Cerebellar nuclear complex (tissue), 1 donor: ENCODE data around the gene RAD51B.

ENCODE experiments used
- DNase-seq, 2 experiments: peaks; one replicate each; lab custom pipeline; 2025; lab: John Stamatoyannopoulos, UW

The RAD51B gene

DNA sequence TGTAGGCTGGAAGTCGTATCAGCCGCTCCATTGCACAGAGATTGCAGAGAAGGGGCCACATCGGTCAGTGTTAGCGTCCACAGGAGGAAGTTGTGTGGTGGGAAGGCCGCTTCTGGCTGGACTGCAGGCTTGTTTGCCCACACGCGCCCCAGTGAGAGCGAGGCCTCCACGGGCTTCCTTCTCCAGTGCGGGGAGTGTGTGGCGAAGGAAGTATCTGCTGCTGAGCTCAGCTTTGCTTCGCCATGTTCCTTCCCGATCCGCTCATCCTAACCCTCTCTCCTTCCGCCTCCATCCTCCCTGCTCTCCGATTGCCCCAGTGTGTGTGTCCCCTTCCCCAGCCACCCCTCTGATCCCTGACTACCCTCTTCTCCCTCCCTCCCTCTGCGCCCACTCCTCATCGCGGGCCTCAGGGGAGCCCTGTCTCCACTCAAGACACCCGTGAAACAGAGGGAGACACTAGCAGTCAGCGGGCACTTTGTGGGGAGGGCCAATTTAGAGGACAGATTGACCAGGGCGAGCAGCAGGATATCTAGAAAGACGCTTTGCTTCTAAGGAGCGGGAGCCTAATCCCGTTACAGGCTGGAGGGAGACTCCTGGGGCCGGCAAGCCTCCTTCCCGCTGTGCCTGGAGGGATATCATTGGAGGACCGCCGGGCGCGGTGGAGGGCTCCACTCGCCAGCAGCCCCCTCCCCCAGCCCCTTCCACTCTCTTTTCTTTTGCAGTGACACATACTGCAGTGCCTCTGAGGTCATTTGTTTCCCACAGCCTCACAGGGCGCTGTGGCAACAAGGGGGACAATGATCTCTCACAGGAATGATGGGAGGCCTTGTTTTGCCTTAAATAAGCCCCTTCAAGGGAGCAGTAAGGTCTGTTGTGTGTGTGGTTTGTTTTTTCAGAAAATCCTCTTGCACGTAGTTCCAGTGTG, 544.5 kb downstream of the RAD51B start:
- no peak for DNase-seq

- DNase-seq = no peak
These were observed 545.2 kb downstream of the RAD51B start for GRCh38 chr14:68364792-68365192.

- DNase-seq = no peak
These were observed 545.6 kb downstream of the RAD51B start for GRCh38 chr14:68365228-68365627.

- DNase-seq = no peak
These were observed 547.1 kb downstream of the RAD51B start for GRCh38 chr14:68366656-68367055.

- DNase-seq = no peak
These were observed 548.0 kb downstream of the RAD51B start for GRCh38 chr14:68367536-68367935.

GRCh38 chr14:68368850-68369249, 549.3 kb downstream of the RAD51B start:
- no peak for DNase-seq

- no peak for DNase-seq
These were observed 549.9 kb downstream of the RAD51B start for GRCh38 chr14:68369281-68370056.

DNA sequence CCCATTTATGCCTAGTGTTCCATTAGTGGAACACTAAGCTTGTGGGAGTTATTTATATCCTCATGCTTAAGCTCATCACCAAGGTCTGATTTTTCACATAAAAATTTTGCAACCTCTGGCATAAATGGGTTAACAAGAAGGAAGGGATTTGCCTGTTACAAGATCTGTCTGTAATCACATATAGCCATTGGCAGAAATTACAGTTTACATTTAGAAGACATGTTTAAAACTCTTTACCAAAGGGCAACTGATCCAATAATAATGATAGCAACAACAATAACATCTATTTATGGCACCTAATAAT, 550.4 kb downstream of the RAD51B start:
- no peak for DNase-seq

DNA sequence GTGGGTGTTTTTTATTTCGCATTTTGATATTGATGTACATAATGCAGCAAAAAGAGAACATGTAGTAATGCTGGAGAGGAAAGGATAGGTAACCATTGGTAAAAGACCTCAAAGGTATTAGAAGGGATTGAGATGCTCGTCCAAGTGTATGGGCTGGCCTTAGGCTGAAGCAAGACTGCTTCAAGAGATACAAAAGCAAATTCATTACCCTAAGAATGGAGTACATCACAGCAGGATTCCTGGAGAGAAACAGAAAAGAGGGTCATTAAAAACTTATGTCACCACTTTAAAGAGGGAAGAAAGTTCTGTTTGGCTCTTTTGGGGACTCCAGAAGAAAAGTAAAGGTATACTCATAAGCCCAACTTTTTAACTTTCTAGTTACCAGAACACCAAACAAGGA, 552.8 kb downstream of the RAD51B start:
- DNase-seq = no peak

DNA sequence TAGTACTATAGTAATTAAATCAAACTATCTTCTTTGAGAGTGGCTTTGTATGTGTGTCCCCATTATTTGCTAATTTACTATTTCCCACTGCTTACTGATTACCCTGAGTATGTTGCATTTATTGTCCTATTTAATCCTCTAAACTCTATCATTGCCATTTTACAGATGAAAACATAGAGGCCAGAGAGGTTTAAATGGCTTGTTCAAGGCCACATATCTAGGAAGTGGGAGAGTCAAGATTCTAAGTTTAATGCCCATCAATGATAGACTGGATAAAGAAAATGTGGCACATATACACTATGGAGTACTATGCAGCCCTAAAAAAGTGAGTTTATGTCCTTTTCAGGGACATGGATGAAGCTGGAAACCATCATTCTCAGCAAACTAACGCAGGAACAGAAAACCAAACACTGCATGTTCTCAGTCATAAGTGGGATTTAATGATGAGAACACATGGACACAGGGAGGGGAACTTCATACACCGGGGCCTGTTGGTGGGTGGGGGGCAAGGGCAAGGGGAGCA, 553.6 kb downstream of the RAD51B start:
- no peak for DNase-seq

- no peak for DNase-seq
These were observed 554.4 kb downstream of the RAD51B start for GRCh38 chr14:68373847-68374444.

DNA sequence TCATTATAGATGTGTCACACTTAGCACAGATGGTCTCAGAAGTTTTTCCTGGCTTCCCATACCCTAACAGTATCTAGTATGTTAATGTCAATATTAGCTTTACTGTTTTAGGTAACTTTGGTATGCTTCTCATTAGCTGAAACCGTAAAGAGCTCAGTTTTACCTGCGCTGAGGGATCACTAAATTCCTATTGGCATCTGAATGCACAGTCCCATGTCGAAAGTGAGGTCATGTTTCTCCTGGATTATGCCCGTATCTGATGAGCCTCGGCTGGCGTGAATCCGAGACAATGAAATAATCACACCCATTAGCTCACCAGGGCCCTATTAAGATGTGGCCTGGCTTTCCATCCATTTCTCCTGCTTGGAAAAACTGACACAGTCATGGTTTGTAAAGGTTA, 555.1 kb downstream of the RAD51B start:
- DNase-seq = no peak

DNA sequence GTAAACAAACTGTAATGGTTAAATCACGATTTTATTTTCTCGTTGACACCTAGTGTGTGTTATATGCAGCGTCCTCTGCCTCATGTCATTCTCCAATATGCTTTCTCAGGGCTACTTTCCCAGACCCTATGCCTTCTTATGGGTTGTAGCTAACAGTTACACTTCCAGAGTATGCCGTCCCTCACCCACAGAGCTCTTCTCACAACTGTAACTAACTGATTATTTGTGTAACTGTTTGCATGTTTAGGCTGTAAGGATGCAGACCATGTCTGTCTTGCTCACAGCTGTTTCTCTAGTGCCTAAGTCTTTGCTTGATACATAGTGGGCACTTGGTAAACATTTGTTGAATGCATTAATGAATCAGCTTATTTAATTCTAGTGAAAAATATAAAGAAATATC, 555.8 kb downstream of the RAD51B start:
- DNase-seq = no peak

- DNase-seq = no peak
These were observed 556.6 kb downstream of the RAD51B start for GRCh38 chr14:68376067-68376779.

GRCh38 chr14:68377006-68377405, 557.4 kb downstream of the RAD51B start:
- DNase-seq = no peak

GRCh38 chr14:68377459-68377858, 557.9 kb downstream of the RAD51B start:
- DNase-seq = no peak

- no peak for DNase-seq
These were observed 560.1 kb downstream of the RAD51B start for GRCh38 chr14:68379510-68380328.

DNA sequence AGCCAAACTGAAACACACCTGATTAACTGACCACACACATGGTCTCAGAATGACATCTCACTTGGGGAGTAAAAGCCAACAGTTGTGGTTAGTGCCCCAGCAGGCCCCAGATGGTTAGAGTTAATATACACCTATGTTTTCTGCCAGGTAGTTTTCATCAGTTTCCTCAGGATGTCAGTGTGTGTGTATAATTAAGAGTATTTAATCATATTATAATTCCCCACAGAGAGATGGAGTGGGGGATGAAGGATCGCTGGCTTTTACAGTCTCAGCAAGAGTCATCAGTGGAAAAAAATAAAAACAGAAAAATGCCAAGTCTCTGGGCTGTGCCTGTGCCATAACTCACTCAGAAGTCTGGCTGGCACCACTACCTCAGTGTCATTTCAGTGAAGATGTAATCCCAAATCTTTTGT, 560.8 kb downstream of the RAD51B start:
- no peak for DNase-seq

DNA sequence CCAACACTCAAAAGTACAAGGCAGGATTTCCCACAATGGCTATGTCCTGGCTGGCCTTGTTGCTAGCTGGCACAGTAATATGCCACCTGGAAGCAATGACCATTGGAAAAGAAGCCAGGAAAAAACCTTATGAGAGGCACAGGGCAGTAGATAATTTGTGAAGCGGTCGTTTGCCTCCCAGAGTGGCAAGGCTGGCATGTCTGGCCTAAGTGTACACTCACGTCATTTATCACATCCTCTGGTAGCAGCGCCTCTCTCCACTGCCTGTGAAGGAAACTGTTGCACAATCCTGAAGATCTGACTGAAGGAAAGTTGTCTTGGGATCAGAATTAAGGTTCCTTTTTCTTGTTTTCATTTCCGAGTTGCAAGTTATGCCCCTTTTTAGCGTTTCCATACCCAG, 564.8 kb downstream of the RAD51B start:
- DNase-seq = no peak

DNA sequence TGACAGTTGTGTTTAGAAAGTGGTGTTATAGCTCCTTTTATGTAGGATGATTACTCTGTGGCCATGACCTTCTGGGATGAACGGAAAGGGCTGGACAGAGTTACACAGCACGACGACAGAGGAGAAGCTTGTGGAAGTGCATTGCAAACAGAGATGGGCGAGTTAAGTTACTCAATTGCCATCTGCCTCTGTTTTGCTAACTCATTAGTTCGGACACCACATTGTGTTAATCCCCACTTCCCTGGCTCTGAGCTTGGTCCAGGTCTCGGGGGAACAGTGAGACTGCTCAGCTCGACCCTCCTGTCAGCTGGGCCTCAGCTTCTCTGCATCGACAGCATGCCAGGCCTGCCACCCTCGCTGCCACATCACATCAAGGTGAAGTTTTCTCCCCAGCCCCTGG, 565.3 kb downstream of the RAD51B start:
- no peak for DNase-seq

- no peak for DNase-seq
These were observed 566.9 kb downstream of the RAD51B start for GRCh38 chr14:68386446-68386845.
